Loucy (cell line): ENCODE results near the gene PTGER3.

Experiments
- H2AFZ ChIP-seq: fragments of 200-600 bp; sonication (generic); 2 replicates; pipeline ENCODE4 v1.6.0; 2016; ENCODE audit warnings: antibody characterized with exemption, mild to moderate bottlenecking, low read length, moderate library complexity
- H3F3A ChIP-seq: fragments of 200-600 bp; 2 replicates; pipeline ENCODE4 v1.6.0; 2016; ENCODE audit warnings: antibody characterized with exemption, low read depth, mild to moderate bottlenecking
- H3K27me3 ChIP-seq: fragments of 200-600 bp; sonication (generic); 2 replicates; pipeline ENCODE4 v1.6.1; 2014; ENCODE audit warnings: low read length, mild to moderate bottlenecking; ENCODE audit not compliant: insufficient read depth, poor library complexity, severe bottlenecking
- H3K36me3 ChIP-seq: fragments of 200-600 bp; sonication (generic); 2 replicates; pipeline ENCODE4 v1.6.1; 2016; ENCODE audit warnings: low read length; ENCODE audit not compliant: insufficient read depth
- H3K4me1 ChIP-seq: fragments of 200-600 bp; sonication (generic); 2 replicates; pipeline ENCODE4 v1.5.1; 2014; ENCODE audit warnings: low read length, mild to moderate bottlenecking; ENCODE audit not compliant: insufficient read depth, poor library complexity, severe bottlenecking
- H3K4me2 ChIP-seq: fragments of 200-600 bp; sonication (generic); 2 replicates; pipeline ENCODE4 v1.6.0; 2014; ENCODE audit warnings: antibody characterized with exemption, low read length, low read depth, mild to moderate bottlenecking; ENCODE audit not compliant: poor library complexity, severe bottlenecking
- H3K4me3 ChIP-seq: fragments of 200-600 bp; sonication (generic); 2 replicates; pipeline ENCODE4 v1.5.1; 2014; ENCODE audit warnings: low read length, mild to moderate bottlenecking, mixed read lengths; ENCODE audit not compliant: poor library complexity, severe bottlenecking
- H3K79me2 ChIP-seq: fragments of 200-600 bp; sonication (generic); 2 replicates; pipeline ENCODE4 v1.6.1; 2014; ENCODE audit warnings: low read length; ENCODE audit not compliant: insufficient read depth
- H3K9ac ChIP-seq: fragments of 200-600 bp; sonication (generic); 2 replicates; pipeline ENCODE4 v1.6.0; 2014; ENCODE audit warnings: mild to moderate bottlenecking, low read depth, low read length, moderate library complexity; ENCODE audit not compliant: poor library complexity, severe bottlenecking
- H3K9me2 ChIP-seq: fragments of 200-600 bp; sonication (generic); replicated peaks from 2 replicates; pipeline ENCODE4 v1.6.1; 2016; ENCODE audit warnings: low read depth, low read length, mixed read lengths
- H3K9me3 ChIP-seq: fragments of 200-600 bp; sonication (generic); 2 replicates; pipeline ENCODE4 v1.6.1; 2014; ENCODE audit warnings: mild to moderate bottlenecking, antibody characterized with exemption, low read length, low read depth; ENCODE audit not compliant: insufficient read depth
- H4K20me1 ChIP-seq: fragments of 200-600 bp; sonication (generic); 2 replicates; pipeline ENCODE4 v1.6.0; 2014; ENCODE audit warnings: antibody characterized with exemption, low read length, mild to moderate bottlenecking; ENCODE audit not compliant: insufficient read depth, poor library complexity, severe bottlenecking
- CTCF ChIP-seq: fragments of 200-600 bp; sonication (generic); conservative IDR thresholded peaks from 2 replicates; pipeline ENCODE4 v1.5.1; 2014; ENCODE audit warnings: mild to moderate bottlenecking, antibody characterized with exemption, low read length
- EZH2phosphoT487 ChIP-seq: fragments of 200-600 bp; IDR thresholded peaks from 2 replicates; pipeline ENCODE4 v1.6.1; 2018; ENCODE audit warnings: antibody characterized with exemption, mild to moderate bottlenecking, moderate library complexity, borderline replicate concordance

Gene PTGER3

GRCh38 chr1:70977575-70977974 lies 70.0 kb downstream of the PTGER3 start:
- Histone ChIP-seq H4K20me1 (no peaks in the 10 kb centered on the region), H3K9ac (no peak overlapping the region), H3K4me2 (no peak overlapping the region), H3K9me2 (no peaks in the 10 kb centered on the region), H2AFZ (no peak overlapping the region), H3K79me2 (no peaks in the 10 kb centered on the region), H3F3A (no peaks in the 10 kb centered on the region), H3K9me3 (no peaks in the 10 kb centered on the region), H3K36me3 (no peaks in the 10 kb centered on the region), H3K4me1 (peaks cover 11% of the 10 kb centered on the region), H3K4me3 (no peak overlapping the region), H3K27me3 (no peaks in the 10 kb centered on the region)
- TF ChIP-seq EZH2phosphoT487 (no peak), CTCF (no peak)

- H2AFZ ChIP-seq = no peak overlapping the region
These were observed 70.6 kb downstream of the PTGER3 start for GRCh38 chr1:70977041-70977440.

DNA sequence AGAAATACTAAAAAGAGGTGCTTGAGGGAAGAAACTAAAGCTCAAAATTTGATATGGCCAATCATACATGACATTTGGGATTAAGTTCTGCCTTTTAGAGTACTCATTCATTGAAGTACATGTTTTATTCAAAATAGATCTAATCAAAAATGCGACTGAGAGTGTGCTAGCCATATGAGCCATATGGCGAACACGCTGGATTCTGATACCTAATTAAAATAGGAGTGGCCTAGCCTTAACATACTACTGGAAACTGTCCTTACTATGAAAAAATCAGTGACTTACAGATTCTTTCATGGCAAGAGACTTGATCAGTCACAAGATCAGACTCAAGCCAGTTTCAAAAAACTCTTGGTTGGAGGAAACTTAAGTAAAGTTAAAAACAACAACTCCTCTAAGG lies 73.9 kb downstream of the PTGER3 start:
- no peaks in the 10 kb centered on the region for H3K4me1 ChIP-seq
- no peaks in the 10 kb centered on the region for H4K20me1 ChIP-seq
- no peaks in the 10 kb centered on the region for H3K9me3 ChIP-seq
- no peaks in the 10 kb centered on the region for H3K36me3 ChIP-seq
- H3K4me2 ChIP-seq = no peak overlapping the region
- H3K79me2 ChIP-seq = no peaks in the 10 kb centered on the region
- H3K9me2 ChIP-seq = no peaks in the 10 kb centered on the region
- H2AFZ ChIP-seq = no peak overlapping the region
- H3K4me3 ChIP-seq = no peak overlapping the region
- no peak for TF ChIP-seq EZH2phosphoT487
- TF ChIP-seq CTCF = no peak
- H3K9ac ChIP-seq = no peak overlapping the region
- H3F3A ChIP-seq = no peaks in the 10 kb centered on the region
- no peaks in the 10 kb centered on the region for H3K27me3 ChIP-seq

More at GRCh38 chr1:70977041-70977440, 70.6 kb downstream of the PTGER3 start:
- Histone ChIP-seq H3K9ac (no peak overlapping the region), H3K79me2 (no peaks in the 10 kb centered on the region), H3K27me3 (no peaks in the 10 kb centered on the region), H4K20me1 (no peaks in the 10 kb centered on the region), H3F3A (no peaks in the 10 kb centered on the region), H3K4me3 (no peak overlapping the region), H3K4me2 (no peak overlapping the region), H3K9me2 (no peaks in the 10 kb centered on the region), H3K36me3 (no peaks in the 10 kb centered on the region), H3K4me1 (peaks cover 11% of the 10 kb centered on the region), H3K9me3 (no peaks in the 10 kb centered on the region)
- no peak for TF ChIP-seq CTCF
- no peak for TF ChIP-seq EZH2phosphoT487
